ENCODE results near the gene UBALD2. TPM values are rescaled to one million over a fixed set of nuclear protein-coding genes. Genes with fewer than 3 reads are reported as not detected.
A peak's percentile ranks its signal among the peaks of the same experiment; 100 is the strongest.

The UBALD2 gene
- total and polyA plus RNA-seq, 2 of the 13 experiments (the other 11 are each of a cell fraction or from before 2014, with no cell fraction given) = 3.3 to 89.7 TPM

DNA sequence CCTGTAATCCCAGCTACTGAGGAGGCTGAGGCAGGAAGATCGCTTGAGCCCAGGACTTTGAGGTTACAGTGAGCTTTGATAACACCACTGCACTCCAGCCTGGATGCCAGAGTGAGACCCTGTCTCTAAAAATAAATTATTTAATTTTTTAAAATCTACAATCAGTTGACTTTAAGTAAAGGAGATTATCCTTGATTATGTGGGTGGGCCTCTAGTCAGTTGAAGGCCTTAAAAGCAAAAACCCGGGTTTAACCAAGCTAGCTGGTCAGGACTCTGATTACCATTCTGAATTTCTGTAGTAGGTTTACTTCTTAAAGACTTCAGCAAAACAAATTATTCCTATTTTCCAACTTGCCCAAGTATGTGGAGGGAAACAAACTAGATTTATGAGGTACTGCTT lies 29.3 kb upstream of the UBALD2 start:
- FAIRE-seq (peak; percentile 34), DNase-seq (ENCODE audit: low spot score) (no peak), ATAC-seq (no peak)
- Histone ChIP-seq H3K79me2 (ENCODE audit: insufficient read depth, low read length) (no peaks in the 10 kb centered on the region), H3K27ac (ENCODE audit: extremely low read length, insufficient read depth, low read length) (no peak overlapping the region), H4K20me1 (ENCODE audit: insufficient read depth, low read length) (no peaks in the 10 kb centered on the region), H3K36me3 (replicated peaks in 1 of 2; ENCODE audit: control insufficient read depth in 1 of 2, insufficient read depth in 2 of 2, low read length in 2 of 2) (no peaks in the 10 kb centered on the region), H3K4me2 (ENCODE audit: low read depth, low read length) (no peak overlapping the region), H2AFZ (ENCODE audit: low read length) (no peak overlapping the region), H3K4me1 (ENCODE audit: insufficient read depth, low read length) (peaks cover 31% of the 10 kb centered on the region), H3K9me3 (ENCODE audit: low read length) (no peaks in the 10 kb centered on the region), H3K4me3 (replicated peaks in 1 of 3; ENCODE audit: insufficient read depth in 1 of 3, low read depth in 2 of 3, low read length in 3 of 3) (no peak overlapping the region), H3K27me3 (ENCODE audit: control insufficient read depth in 1 of 2, insufficient read depth in 2 of 2, low read length in 2 of 2) (peaks cover 6 to 17% of the 10 kb centered on the region in 2 experiments; a peak in 4 of 5 replicates), H3K9ac (ENCODE audit: insufficient read depth, low read depth, low read length) (no peak overlapping the region)
- TF ChIP-seq, protein P1, sequence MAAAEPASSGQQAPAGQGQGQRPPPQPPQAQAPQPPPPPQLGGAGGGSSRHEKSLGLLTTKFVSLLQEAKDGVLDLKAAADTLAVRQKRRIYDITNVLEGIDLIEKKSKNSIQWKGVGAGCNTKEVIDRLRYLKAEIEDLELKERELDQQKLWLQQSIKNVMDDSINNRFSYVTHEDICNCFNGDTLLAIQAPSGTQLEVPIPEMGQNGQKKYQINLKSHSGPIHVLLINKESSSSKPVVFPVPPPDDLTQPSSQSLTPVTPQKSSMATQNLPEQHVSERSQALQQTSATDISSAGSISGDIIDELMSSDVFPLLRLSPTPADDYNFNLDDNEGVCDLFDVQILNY (CRISPR knock-in tag; conservative IDR thresholded peaks at IDR 0.05) = no peak
- TF ChIP-seq ZNF230 (CRISPR knock-in tag; IDR thresholded peaks at IDR 0.05) = no peak
- TF ChIP-seq HNF4A (CRISPR knock-in tag; IDR thresholded peaks at IDR 0.05) = no peak
- TF ChIP-seq ZNF468 (CRISPR knock-in tag; IDR thresholded peaks at IDR 0.05) = no peak
- TF ChIP-seq, protein P2, sequence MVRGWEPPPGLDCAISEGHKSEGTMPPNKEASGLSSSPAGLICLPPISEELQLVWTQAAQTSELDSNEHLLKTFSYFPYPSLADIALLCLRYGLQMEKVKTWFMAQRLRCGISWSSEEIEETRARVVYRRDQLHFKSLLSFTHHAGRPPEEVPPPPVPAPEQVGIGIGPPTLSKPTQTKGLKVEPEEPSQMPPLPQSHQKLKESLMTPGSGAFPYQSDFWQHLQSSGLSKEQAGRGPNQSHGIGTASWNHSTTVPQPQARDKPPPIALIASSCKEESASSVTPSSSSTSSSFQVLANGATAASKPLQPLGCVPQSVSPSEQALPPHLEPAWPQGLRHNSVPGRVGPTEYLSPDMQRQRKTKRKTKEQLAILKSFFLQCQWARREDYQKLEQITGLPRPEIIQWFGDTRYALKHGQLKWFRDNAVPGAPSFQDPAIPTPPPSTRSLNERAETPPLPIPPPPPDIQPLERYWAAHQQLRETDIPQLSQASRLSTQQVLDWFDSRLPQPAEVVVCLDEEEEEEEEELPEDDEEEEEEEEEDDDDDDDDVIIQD (CRISPR knock-in tag; IDR thresholded peaks at IDR 0.05; ENCODE audit: low read depth) = no peak
- TF ChIP-seq, protein P3, sequence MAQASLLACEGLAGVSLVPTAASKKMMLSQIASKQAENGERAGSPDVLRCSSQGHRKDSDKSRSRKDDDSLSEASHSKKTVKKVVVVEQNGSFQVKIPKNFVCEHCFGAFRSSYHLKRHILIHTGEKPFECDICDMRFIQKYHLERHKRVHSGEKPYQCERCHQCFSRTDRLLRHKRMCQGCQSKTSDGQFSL (CRISPR knock-in tag; IDR thresholded peaks at IDR 0.05) = no peak
- TF ChIP-seq GFI1 (CRISPR knock-in tag; IDR thresholded peaks at IDR 0.05; ENCODE audit: borderline replicate concordance) = no peak
- no TSS peak for BruUV-seq (replicated peaks)
- in situ Hi-C loops (cut with HindIII; ENCODE audit: extremely low pct_ligation_motif_present, low pct_unique_long_range_greater_than_20kb) (no loop called here), intact Hi-C loops (cut with micrococcal nuclease; ENCODE audit: unreplicated experiment) (no loop called here)
- 60% methylated on average over 2 of the region's 2 CpGs for WGBS (ENCODE audit: low lambda C conversion rate)
- ChIA-PET POLR2A (no interaction called here), CTCF (ENCODE audit: low intra/inter-chr PET ratio, low total read pairs) (no interaction called here)

Measured in HepG2 (cell line).